Panc1 (cell line): ENCODE measurements around the gene LMF1. TPM values are rescaled to one million over a fixed set of nuclear protein-coding genes. Genes with fewer than 3 reads are reported as not detected.

Experiments
- ATAC-seq: fragments of 200-7000 bp; cut with Tn5 transposase; 2 replicates; pipeline ENCODE4 v1.9.1; 2020; ENCODE audit warnings: mild to moderate bottlenecking, moderate library complexity
- BruUV-seq: library from RNA; stranded (reverse); fragments of 400-500 nt; replicated peaks from 2 replicates; lab custom pipeline; 2021; lab: Mats Ljungman, UMichigan
- CTCF ChIA-PET: fragments of 300-600 bp; sonication (Branson Sonifier 250); formaldehyde crosslinking; loops from one replicate; lab custom pipeline; 2022; ENCODE audit warnings: antibody characterized with exemption; lab: Charles Lee
- POLR2A ChIA-PET: fragments of 300-600 bp; sonication (Branson Sonifier 250); formaldehyde crosslinking; loops from one replicate; lab custom pipeline; 2022; ENCODE audit warnings: antibody characterized with exemption; lab: Charles Lee
- DNase-seq: peaks from one replicate; pipeline ENCODE4 v3.0.0-alpha.2; 2010; ENCODE audit warnings: low read depth, low spot score
- H3K27ac ChIP-seq: 2 replicates; pipeline ENCODE4 v1.5.1; 2011; ENCODE audit warnings: mild to moderate bottlenecking, low read length, inconsistent platforms
- H3K27me3 ChIP-seq: fragments of 200-500 bp; sonication (Bioruptor generic); 2 replicates; pipeline ENCODE4 v1.6.0; 2014; ENCODE audit warnings: low read length, inconsistent platforms; ENCODE audit not compliant: control insufficient read depth, insufficient read depth
- H3K36me3 ChIP-seq: fragments of 200-500 bp; sonication (Bioruptor generic); 2 replicates; pipeline ENCODE4 v1.5.1; 2014; ENCODE audit warnings: inconsistent platforms, mild to moderate bottlenecking, low read length, moderate library complexity; ENCODE audit not compliant: control insufficient read depth, insufficient read depth
- H3K4me1 ChIP-seq: 2 replicates; pipeline ENCODE4 v1.5.1; 2011; ENCODE audit warnings: inconsistent platforms, mild to moderate bottlenecking, low read length, moderate library complexity; ENCODE audit not compliant: control insufficient read depth, insufficient read depth
- H3K4me3 ChIP-seq, 2 experiments: 2 replicates each; pipeline ENCODE4 v1.5.1; 2011 to 2012; ENCODE audit warnings: low read depth in 2 of 2, low read length in 2 of 2, mild to moderate bottlenecking in 2 of 2, inconsistent platforms in 1 of 2, moderate library complexity in 1 of 2
- H3K9me3 ChIP-seq: fragments of 200-500 bp; sonication (Bioruptor generic); 2 replicates; pipeline ENCODE4 v1.5.1; 2014; ENCODE audit warnings: low read depth, mild to moderate bottlenecking, inconsistent platforms, low read length, moderate library complexity; ENCODE audit not compliant: control insufficient read depth, insufficient read depth
- POLR2AphosphoS5 ChIP-seq: IDR thresholded peaks from 2 replicates; pipeline ENCODE4 v1.6.1; 2012; ENCODE audit warnings: mild to moderate bottlenecking, low read depth, low read length, moderate library complexity
- TCF7L2 ChIP-seq: IDR thresholded peaks from 2 replicates; pipeline ENCODE4 v1.6.1; 2011; ENCODE audit warnings: mild to moderate bottlenecking, low read depth, low read length, inconsistent platforms
- in situ Hi-C: cut with HindIII; loops from 2 replicates; pipeline ENCODE4 v1.10.0; 2016; ENCODE audit warnings: low sequenced_read_pairs, low pct_unique_long_range_greater_than_20kb
- intact Hi-C: fragments of 100-400 bp; cut with micrococcal nuclease; formaldehyde crosslinking; loops from one replicate; pipeline ENCODE4 v1.10.0; 2022; ENCODE audit not compliant: unreplicated experiment
- total RNA-seq: library from RNA; stranded (reverse); gene quantifications from one replicate; pipeline ENCODE4 v1.2.1, GENCODE V29; 2021; ENCODE audit not compliant: unreplicated experiment
- TF ChIP-seq, protein P1 (sequence below): fragments of 450-650 bp; IDR thresholded peaks from 2 replicates; pipeline ENCODE4 v1.5.1; 2017; ENCODE audit warnings: mild to moderate bottlenecking

LMF1 gene
- total RNA-seq, 1 experiment from 2014 or later, result 24.3 TPM

- DNase-seq (no peak), ATAC-seq (no peak)
- ChIA-PET POLR2A (interaction anchor here (0.6 to 1.1 kb wide), 2 partner anchors 24 to 44 kb away, joined by 3 to 5 read pairs; no protein-coding TSS in a partner anchor), CTCF (interaction anchor here (0.5 to 0.7 kb wide), 4 partner anchors 46 to 577 kb away, joined by 3 to 7 read pairs (median 4); no protein-coding TSS in a partner anchor)
- Histone ChIP-seq H3K4me1 (peaks cover 43% of the 10 kb centered on the region), H3K4me3 (no peak overlapping the region), H3K36me3 (no peaks in the 10 kb centered on the region), H3K27me3 (no peaks in the 10 kb centered on the region), H3K9me3 (no peaks in the 10 kb centered on the region), H3K27ac (no peak overlapping the region)
- in situ Hi-C loops (no loop called here), intact Hi-C loops (no loop called here)
- no TSS peak for BruUV-seq
- no peak for TF ChIP-seq POLR2AphosphoS5
- TF ChIP-seq, protein P1, sequence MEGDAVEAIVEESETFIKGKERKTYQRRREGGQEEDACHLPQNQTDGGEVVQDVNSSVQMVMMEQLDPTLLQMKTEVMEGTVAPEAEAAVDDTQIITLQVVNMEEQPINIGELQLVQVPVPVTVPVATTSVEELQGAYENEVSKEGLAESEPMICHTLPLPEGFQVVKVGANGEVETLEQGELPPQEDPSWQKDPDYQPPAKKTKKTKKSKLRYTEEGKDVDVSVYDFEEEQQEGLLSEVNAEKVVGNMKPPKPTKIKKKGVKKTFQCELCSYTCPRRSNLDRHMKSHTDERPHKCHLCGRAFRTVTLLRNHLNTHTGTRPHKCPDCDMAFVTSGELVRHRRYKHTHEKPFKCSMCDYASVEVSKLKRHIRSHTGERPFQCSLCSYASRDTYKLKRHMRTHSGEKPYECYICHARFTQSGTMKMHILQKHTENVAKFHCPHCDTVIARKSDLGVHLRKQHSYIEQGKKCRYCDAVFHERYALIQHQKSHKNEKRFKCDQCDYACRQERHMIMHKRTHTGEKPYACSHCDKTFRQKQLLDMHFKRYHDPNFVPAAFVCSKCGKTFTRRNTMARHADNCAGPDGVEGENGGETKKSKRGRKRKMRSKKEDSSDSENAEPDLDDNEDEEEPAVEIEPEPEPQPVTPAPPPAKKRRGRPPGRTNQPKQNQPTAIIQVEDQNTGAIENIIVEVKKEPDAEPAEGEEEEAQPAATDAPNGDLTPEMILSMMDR, result no peak
- no peak for TF ChIP-seq TCF7L2
These were observed 167.1 kb downstream of the LMF1 start for GRCh38 chr16:803754-804080.

Other genes starting within 250 kb of the LMF1 start
- 93.6 TPM for gene ANTKMT, start 249.8 kb downstream of the LMF1 start, total RNA-seq
- 18.2 TPM for gene CCDC78, start 244.5 kb downstream of the LMF1 start, total RNA-seq
- gene HAGHL, start 243.9 kb downstream of the LMF1 start, total RNA-seq, result 41.1 TPM
- gene CIAO3, start 230.0 kb downstream of the LMF1 start, total RNA-seq, result 34.0 TPM
- gene MSLN, start 210.2 kb downstream of the LMF1 start, total RNA-seq, result 1.1 TPM
- gene RPUSD1, start 182.6 kb downstream of the LMF1 start, total RNA-seq, result 61.1 TPM
- gene CHTF18, start 182.4 kb downstream of the LMF1 start, total RNA-seq, result 118 TPM
- 0.23 TPM for gene GNG13, start 170.2 kb downstream of the LMF1 start, total RNA-seq
- gene SOX8, start 10.8 kb upstream of the LMF1 start, total RNA-seq, result 1.8 TPM
- gene SSTR5, start 101.8 kb upstream of the LMF1 start, total RNA-seq, result 2.8 TPM
- gene C1QTNF8, start 125.3 kb upstream of the LMF1 start, total RNA-seq, result 0.39 TPM
- gene CACNA1H, start 182.1 kb upstream of the LMF1 start, total RNA-seq, result 31.1 TPM